Keratinocyte (primary cell): ENCODE data around the gene MT1E.

Source experiments
- EZH2 ChIP-seq: IDR thresholded peaks from one replicate; pipeline ENCODE4 v1.6.1; 2012; ENCODE audit warnings: inconsistent platforms, mild to moderate bottlenecking, low read length, moderate library complexity
- TF ChIP-seq, protein P1 (sequence below), 3 experiments: IDR thresholded peaks in 1 of 3; conservative IDR thresholded peaks in 1 of 3; optimal IDR thresholded peaks in 1 of 3; 2 replicates in 2 of 3; 3 replicates in 1 of 3; pipeline versions ENCODE3 to v1.5.1; 2011; ENCODE audit warnings: low read length in 3 of 3, mild to moderate bottlenecking in 3 of 3, moderate library complexity in 2 of 3, control low read depth in 1 of 3, inconsistent platforms in 1 of 3; ENCODE audit not compliant: insufficient read depth in 2 of 3; ENCODE audit errors: extremely low read depth in 1 of 3

DNA sequence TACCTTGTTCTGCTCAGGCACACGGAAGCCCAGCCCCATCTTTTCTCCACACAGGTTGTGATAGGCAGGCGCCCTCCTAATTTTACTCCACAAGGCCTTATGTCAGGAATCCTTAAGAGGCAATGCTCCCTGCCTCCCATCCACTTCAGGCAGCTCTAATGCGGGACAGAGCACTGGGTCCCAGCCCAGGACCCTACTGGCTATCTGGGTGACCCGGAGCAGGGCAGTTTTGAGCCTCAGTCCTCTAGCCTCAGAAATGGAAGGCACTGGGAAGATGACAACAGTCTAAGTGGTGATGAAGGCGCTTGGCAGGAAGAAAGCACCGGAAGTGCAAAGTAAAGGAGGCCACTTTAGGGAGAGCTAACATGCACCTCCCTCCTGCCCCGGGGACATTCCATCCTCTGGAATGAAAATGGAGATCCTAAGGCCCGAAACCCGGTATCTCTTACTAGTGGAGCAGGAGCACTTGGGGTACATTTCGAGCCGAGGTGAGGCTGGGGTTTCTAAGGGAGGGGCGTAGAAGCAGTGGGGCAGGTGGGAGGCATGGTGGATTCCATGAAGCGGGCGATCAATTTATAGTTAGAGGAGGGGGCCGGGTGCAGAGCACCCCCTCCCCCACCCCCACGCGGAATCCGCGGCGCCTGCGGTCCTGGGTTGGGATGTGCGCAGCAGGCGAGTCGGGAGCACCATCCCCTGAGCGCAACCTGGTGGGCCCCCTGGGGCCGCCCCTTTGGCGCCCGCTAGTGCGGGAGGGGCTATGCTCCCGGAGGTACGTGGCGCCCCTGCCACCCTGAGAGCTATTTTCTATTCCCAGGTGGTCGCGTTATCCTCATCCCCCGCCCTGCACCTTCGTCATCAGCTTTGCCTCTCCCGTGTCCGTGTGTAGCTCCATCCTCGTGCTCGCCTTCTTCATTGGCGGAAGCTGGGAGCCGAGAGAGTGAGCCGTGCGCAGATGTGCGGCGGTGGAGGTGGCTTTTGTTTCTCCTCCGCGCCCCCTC, 37.1 kb downstream of the MT1E start:
- TF ChIP-seq, protein P1, sequence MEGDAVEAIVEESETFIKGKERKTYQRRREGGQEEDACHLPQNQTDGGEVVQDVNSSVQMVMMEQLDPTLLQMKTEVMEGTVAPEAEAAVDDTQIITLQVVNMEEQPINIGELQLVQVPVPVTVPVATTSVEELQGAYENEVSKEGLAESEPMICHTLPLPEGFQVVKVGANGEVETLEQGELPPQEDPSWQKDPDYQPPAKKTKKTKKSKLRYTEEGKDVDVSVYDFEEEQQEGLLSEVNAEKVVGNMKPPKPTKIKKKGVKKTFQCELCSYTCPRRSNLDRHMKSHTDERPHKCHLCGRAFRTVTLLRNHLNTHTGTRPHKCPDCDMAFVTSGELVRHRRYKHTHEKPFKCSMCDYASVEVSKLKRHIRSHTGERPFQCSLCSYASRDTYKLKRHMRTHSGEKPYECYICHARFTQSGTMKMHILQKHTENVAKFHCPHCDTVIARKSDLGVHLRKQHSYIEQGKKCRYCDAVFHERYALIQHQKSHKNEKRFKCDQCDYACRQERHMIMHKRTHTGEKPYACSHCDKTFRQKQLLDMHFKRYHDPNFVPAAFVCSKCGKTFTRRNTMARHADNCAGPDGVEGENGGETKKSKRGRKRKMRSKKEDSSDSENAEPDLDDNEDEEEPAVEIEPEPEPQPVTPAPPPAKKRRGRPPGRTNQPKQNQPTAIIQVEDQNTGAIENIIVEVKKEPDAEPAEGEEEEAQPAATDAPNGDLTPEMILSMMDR (optimal IDR thresholded peaks at IDR 0.05 in 1 of 3, IDR thresholded peaks at IDR 0.05 in 1 of 3, conservative IDR thresholded peaks at IDR 0.05 in 1 of 3; ENCODE audit: extremely low read depth in 1 of 3, insufficient read depth in 2 of 3, low read length in 3 of 3), result no peak
- TF ChIP-seq EZH2, result no peak
